22Rv1 (cell line): ENCODE measurements around the gene SH3PXD2A.
A peak's percentile ranks its signal among the peaks of the same experiment; 100 is the strongest.

Source experiments
- H3K27ac ChIP-seq: fragments of 450-650 bp; 2 replicates; pipeline ENCODE4 v1.5.1; 2017
- CTCF ChIP-seq: fragments of 450-650 bp; IDR thresholded peaks from 2 replicates; pipeline ENCODE4 v1.5.1; 2017; ENCODE audit warnings: mild to moderate bottlenecking
- ZFX ChIP-seq: fragments of 450-650 bp; IDR thresholded peaks from 2 replicates; pipeline ENCODE4 v1.6.1; 2017; ENCODE audit warnings: antibody characterized with exemption, borderline replicate concordance

Gene SH3PXD2A

DNA sequence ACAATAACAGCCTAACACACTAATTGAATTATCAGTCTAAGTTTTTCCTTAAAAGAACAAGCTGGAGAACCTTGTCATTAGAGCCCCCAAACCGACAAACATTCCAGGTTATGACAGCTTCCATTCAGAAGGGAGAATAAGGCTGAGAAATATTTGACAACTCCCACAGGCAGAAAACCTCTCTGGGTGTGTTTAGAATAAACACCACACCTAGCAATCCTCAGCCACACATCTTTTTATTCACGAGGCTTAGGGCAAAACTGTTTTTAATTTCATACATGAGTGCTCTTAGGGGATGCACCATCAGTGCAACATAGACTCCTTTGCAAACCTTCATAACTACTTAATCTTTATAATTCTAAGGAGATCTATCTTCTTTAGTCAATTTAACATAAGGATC, 38.4 kb upstream of the SH3PXD2A start:
- H3K27ac ChIP-seq, result no peak overlapping the region
- no peak for TF ChIP-seq ZFX
- no peak for TF ChIP-seq CTCF

DNA sequence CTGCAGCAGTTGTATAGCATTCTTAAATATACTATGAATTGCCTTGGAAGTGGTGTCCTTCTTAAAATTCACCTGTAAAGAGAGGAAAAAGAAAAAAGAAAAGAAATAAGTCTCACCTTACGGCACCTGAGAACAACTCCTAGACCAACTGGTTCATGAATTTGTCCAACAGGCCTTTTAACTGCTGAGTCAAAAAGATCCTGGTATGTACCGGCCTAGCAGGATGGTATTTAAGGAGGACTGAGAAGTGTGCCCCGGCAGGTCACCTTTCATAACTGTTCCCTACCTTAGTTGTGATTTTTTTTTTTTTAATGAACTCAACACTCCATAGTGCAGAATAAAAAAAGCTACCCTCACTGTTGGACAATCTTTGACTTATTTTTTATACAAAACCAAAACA, 36.8 kb upstream of the SH3PXD2A start:
- no peak for TF ChIP-seq ZFX
- TF ChIP-seq CTCF, result no peak
- H3K27ac ChIP-seq, result no peak overlapping the region

DNA sequence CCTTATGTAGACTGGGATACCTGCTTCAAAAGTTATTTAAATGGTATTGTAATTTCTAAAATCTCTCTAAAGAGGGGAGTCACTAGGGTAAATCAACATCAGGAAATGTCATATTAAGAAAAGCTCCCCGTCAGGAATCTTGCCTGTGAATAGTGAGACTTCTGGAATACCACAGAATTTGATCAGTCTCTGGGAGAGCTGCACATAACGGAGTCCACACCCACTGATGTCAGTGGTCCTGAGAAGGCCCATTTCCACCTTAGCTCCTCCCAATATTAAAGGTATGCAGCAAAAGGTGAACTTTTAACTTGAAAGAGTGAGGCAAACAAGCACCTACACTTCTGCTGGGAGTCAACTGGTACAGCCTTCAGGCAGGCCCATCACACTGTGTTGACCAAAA, 35.3 kb upstream of the SH3PXD2A start:
- TF ChIP-seq ZFX (no peak), CTCF (no peak)

GRCh38 chr10:103890194-103890658, 34.9 kb upstream of the SH3PXD2A start:
- no peak for TF ChIP-seq ZFX
- TF ChIP-seq CTCF, result no peak
- peak overlapping the region; percentile 61 for H3K27ac ChIP-seq

More for the DNA sequence above, 35.3 kb upstream of the SH3PXD2A start:
- peak overlapping the region; percentile 61 for H3K27ac ChIP-seq

- H3K27ac ChIP-seq, result peak overlapping the region; percentile 61
- TF ChIP-seq CTCF (no peak), ZFX (no peak)
Observed at GRCh38 chr10:103889121-103889720, 33.8 kb upstream of the SH3PXD2A start.

DNA sequence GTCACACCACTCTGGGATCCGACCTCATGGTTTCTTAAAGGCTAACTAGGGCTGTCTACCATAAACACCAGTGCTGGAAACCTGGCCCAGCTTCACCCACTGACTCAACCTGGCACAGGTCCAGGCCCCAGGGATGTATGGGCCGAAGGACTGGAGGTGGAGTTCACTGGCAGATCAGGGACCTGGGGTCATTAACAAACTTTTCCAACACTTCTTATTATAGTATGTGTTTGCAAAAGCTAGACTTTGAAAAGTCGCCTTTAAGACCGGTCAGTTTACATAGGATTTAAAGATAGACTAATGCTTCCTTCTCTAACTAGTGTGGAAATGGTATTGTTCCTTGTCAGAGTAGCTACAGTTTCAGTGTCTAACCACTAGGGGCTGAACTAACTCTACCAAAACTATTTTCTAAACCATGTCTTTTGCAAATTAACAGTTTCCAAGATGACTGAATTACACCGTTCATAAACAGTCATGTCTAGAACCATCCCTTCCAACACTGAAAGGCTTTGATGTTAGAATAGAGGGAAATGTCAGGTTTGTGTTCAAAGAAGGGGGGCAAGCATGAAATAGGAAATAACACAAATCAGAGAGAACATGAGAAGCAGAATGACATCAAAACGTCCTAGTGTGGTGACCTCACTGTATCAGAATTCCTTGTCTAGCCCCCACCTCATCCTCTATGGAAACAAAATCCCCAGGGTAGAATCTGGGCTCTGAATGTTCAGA, 32.9 kb upstream of the SH3PXD2A start:
- no peak overlapping the region; the same call in 1 of the 2 replicates for H3K27ac ChIP-seq
- peak; percentile 87 for TF ChIP-seq CTCF
- TF ChIP-seq ZFX, result no peak

DNA sequence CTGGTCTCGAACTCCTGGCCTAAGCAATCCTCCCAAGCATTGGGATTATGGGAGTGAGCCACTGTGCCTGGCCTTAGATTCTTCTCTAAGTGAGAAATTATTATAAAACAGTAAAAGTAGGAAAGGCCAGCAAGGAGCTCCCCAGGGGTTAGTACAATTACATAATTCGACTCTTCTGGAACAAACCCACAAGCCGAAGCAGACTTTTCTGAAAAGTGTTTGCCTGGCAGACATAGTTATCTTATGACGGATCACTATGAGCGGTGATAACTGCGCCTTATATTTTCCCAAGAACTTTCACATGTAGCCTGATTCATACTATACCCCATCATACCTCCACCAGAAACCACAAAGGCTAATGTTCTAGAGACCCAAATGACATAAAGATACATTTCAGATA, 30.2 kb upstream of the SH3PXD2A start:
- TF ChIP-seq ZFX (no peak), CTCF (no peak)
- no peak overlapping the region for H3K27ac ChIP-seq
